NCI-H1048 (cell line): Measurements from ENCODE around the gene HMGCS2.
"Not testable (repeated sequence)": the region's sequence is repeated elsewhere in the genome, so short reads cannot be mapped to it uniquely, and the experiment has no call there.

Experiments used
- DNase-seq: peaks from one replicate; lab custom pipeline; 2025; lab: John Stamatoyannopoulos, UW

Gene HMGCS2

GRCh38 chr1:119790451-119791198, 21.9 kb upstream of the HMGCS2 start:
- DNase-seq: no peak

GRCh38 chr1:119787776-119788175, 19.1 kb upstream of the HMGCS2 start:
- no peak for DNase-seq

GRCh38 chr1:119786473-119787050, 17.9 kb upstream of the HMGCS2 start:
- not testable (repeated sequence) for DNase-seq

- not testable (repeated sequence) for DNase-seq
Observed at GRCh38 chr1:119786046-119786445, 17.3 kb upstream of the HMGCS2 start.

- DNase-seq: no peak
Observed at GRCh38 chr1:119784191-119784781, 15.6 kb upstream of the HMGCS2 start.

GRCh38 chr1:119783354-119784185, 14.9 kb upstream of the HMGCS2 start:
- DNase-seq: no peak

GRCh38 chr1:119782631-119783325, 14.1 kb upstream of the HMGCS2 start:
- no peak for DNase-seq

- DNase-seq: no peak
Observed at GRCh38 chr1:119781434-119782210, 12.9 kb upstream of the HMGCS2 start.

GRCh38 chr1:119779869-119780356, 11.2 kb upstream of the HMGCS2 start:
- DNase-seq: no peak

GRCh38 chr1:119778886-119779560, 10.3 kb upstream of the HMGCS2 start:
- no peak for DNase-seq

- DNase-seq: no peak
Observed at GRCh38 chr1:119778359-119778758, 9.7 kb upstream of the HMGCS2 start.

- no peak for DNase-seq
Observed at GRCh38 chr1:119774746-119775490, 6.2 kb upstream of the HMGCS2 start.

- DNase-seq: no peak
Observed at GRCh38 chr1:119773711-119774241, 5.1 kb upstream of the HMGCS2 start.

- no peak for DNase-seq
Observed at GRCh38 chr1:119772298-119772697, 3.6 kb upstream of the HMGCS2 start.

GRCh38 chr1:119771770-119772169, 3.1 kb upstream of the HMGCS2 start:
- DNase-seq: no peak

- no peak for DNase-seq
Observed at GRCh38 chr1:119771016-119771415, 2.3 kb upstream of the HMGCS2 start.

GRCh38 chr1:119767486-119767885, 1.2 kb downstream of the HMGCS2 start:
- DNase-seq: no peak

GRCh38 chr1:119766374-119766794, 2.3 kb downstream of the HMGCS2 start:
- DNase-seq: no peak

- no peak for DNase-seq
Observed at GRCh38 chr1:119764220-119764619, 4.5 kb downstream of the HMGCS2 start.
